Tibial nerve (tissue), 4 donors: ENCODE measurements around the gene HK3. TPM values are rescaled to one million over a fixed set of nuclear protein-coding genes. Genes with fewer than 3 reads are reported as not detected.

ENCODE experiments used
- DNase-seq, 2 donors: peaks; one replicate each; pipeline ENCODE4 v3.0.0-alpha.2; 2019; ENCODE audit warnings: low spot score in 2 of 2
- H3K27ac ChIP-seq, 4 donors: fragments of 200-600 bp; sonication (generic) in 3 of 4; one replicate each; pipeline ENCODE4 v1.5.1; 2017 to 2019; ENCODE audit warnings: mild to moderate bottlenecking in 1 of 4
- H3K27me3 ChIP-seq, 2 donors: fragments of 200-600 bp; sonication (generic) in 1 of 2; one replicate each; pipeline versions ENCODE4 v1.5.1 to v1.6.0; 2017 to 2019
- H3K36me3 ChIP-seq, 3 donors: fragments of 200-600 bp; sonication (generic); one replicate each; pipeline ENCODE4 v1.5.1; 2018 to 2019
- H3K4me1 ChIP-seq, 4 donors: fragments of 200-600 bp; sonication (generic) in 3 of 4; one replicate each; pipeline ENCODE4 v1.5.1; 2017 to 2019
- H3K4me3 ChIP-seq, 4 donors: fragments of 200-600 bp; sonication (generic) in 3 of 4; one replicate each; pipeline ENCODE4 v1.5.1; 2017 to 2019; ENCODE audit warnings: mild to moderate bottlenecking in 1 of 4, moderate library complexity in 1 of 4
- H3K9me3 ChIP-seq, 4 donors: fragments of 200-600 bp; sonication (generic) in 3 of 4; one replicate each; pipeline ENCODE4 v1.5.1; 2017 to 2019
- CTCF ChIP-seq, 5 experiments: fragments of 200-600 bp in 3 of 5; fragments of 450-650 bp in 2 of 5; sonication (generic) in 3 of 5; IDR thresholded peaks; one replicate each; pipeline ENCODE4 v1.5.1; 2016 to 2019; ENCODE audit warnings: antibody characterized with exemption in 5 of 5, mild to moderate bottlenecking in 3 of 5, moderate library complexity in 2 of 5
- EP300 ChIP-seq, 2 donors: sonication (generic); formaldehyde crosslinking; IDR thresholded peaks; one replicate each; pipeline ENCODE4 v1.6.1; 2017; ENCODE audit warnings: antibody characterized with exemption in 2 of 2, mild to moderate bottlenecking in 1 of 2
- POLR2A ChIP-seq, 2 donors: fragments of 450-650 bp; IDR thresholded peaks; one replicate each; pipeline ENCODE4 v1.6.1; 2017; ENCODE audit warnings: antibody characterized with exemption in 2 of 2, mild to moderate bottlenecking in 2 of 2, moderate library complexity in 2 of 2
- WGBS, 2 donors: methylation state at CpG; one replicate each; pipeline ENCODE4 v1.1.5; 2018; 5-methylcytosine and 5-hydroxymethylcytosine counted together
- total RNA-seq, 4 donors: library from RNA; depleted of rRNA; stranded (reverse); fragments of >200 nt; gene quantifications; one replicate each; pipeline ENCODE4 v1.1.0, GENCODE V29; 2016

The HK3 gene
- total RNA-seq, 4 donors from 2014 or later: 6.7 to 24.0 (median 15.0) TPM

- no peak overlapping the region for H3K27ac ChIP-seq
- no peaks in the 10 kb centered on the region for H3K9me3 ChIP-seq
- TF ChIP-seq POLR2A (IDR thresholded peaks at IDR 0.05) (no peak), EP300 (IDR thresholded peaks at IDR 0.05) (no peak), CTCF (IDR thresholded peaks at IDR 0.05) (no peak)
- no peak overlapping the region for H3K4me3 ChIP-seq
- no peaks in the 10 kb centered on the region for H3K4me1 ChIP-seq
- DNase-seq: no peak
- no peaks in the 10 kb centered on the region for H3K36me3 ChIP-seq
- peaks cover 0 to 61% of the 10 kb centered on the region in 2 donors for H3K27me3 ChIP-seq
- WGBS, 2 donors: 51 to 59% methylated on average over 6 of the region's 6 CpGs
Observed at GRCh38 chr5:176845392-176845713, 53.8 kb downstream of the HK3 start.

- no peaks in the 10 kb centered on the region for H3K36me3 ChIP-seq
- H3K9me3 ChIP-seq: no peaks in the 10 kb centered on the region
- no peak overlapping the region for H3K4me3 ChIP-seq
- H3K27me3 ChIP-seq: peaks cover 0 to 57% of the 10 kb centered on the region in 2 donors
- no peak overlapping the region for H3K27ac ChIP-seq
- no peaks in the 10 kb centered on the region for H3K4me1 ChIP-seq
- DNase-seq: no peak
- TF ChIP-seq EP300 (IDR thresholded peaks at IDR 0.05) (no peak), CTCF (IDR thresholded peaks at IDR 0.05) (no peak), POLR2A (IDR thresholded peaks at IDR 0.05) (no peak)
- WGBS, 2 donors: 47 to 48% methylated on average over 20 to 21 of the region's 21 CpGs
Observed at GRCh38 chr5:176844706-176845391, 54.3 kb downstream of the HK3 start.

- Histone ChIP-seq H3K9me3 (no peaks in the 10 kb centered on the region), H3K27ac (no peak overlapping the region), H3K36me3 (no peaks in the 10 kb centered on the region), H3K4me1 (no peaks in the 10 kb centered on the region), H3K27me3 (peaks cover 0 to 52% of the 10 kb centered on the region in 2 donors), H3K4me3 (no peak overlapping the region)
- no peak for DNase-seq
- 69 to 81% methylated on average over 10 of the region's 10 CpGs for WGBS, 2 donors
- no peak for TF ChIP-seq POLR2A (IDR thresholded peaks at IDR 0.05)
- TF ChIP-seq CTCF (IDR thresholded peaks at IDR 0.05): no peak
- TF ChIP-seq EP300 (IDR thresholded peaks at IDR 0.05): no peak
Observed at GRCh38 chr5:176844281-176844680, 54.9 kb downstream of the HK3 start.

- Histone ChIP-seq H3K4me3 (no peak overlapping the region), H3K36me3 (no peaks in the 10 kb centered on the region), H3K9me3 (no peaks in the 10 kb centered on the region), H3K27ac (no peak overlapping the region), H3K4me1 (no peaks in the 10 kb centered on the region), H3K27me3 (peaks cover 0 to 51% of the 10 kb centered on the region in 2 donors)
- WGBS, 2 donors: 27 to 32% methylated on average over 17 to 21 of the region's 21 CpGs
- TF ChIP-seq CTCF (IDR thresholded peaks at IDR 0.05): no peak
- TF ChIP-seq POLR2A (IDR thresholded peaks at IDR 0.05): no peak
- TF ChIP-seq EP300 (IDR thresholded peaks at IDR 0.05): no peak
- DNase-seq: no peak
Observed at GRCh38 chr5:176843673-176844072, 55.5 kb downstream of the HK3 start.

- 20 to 30% methylated on average over 11 to 16 of the region's 16 CpGs for WGBS, 2 donors
- H3K4me1 ChIP-seq: no peaks in the 10 kb centered on the region
- DNase-seq: peak; percentile 43 to 75
- H3K36me3 ChIP-seq: no peaks in the 10 kb centered on the region
- peaks cover 0 to 25% of the 10 kb centered on the region in 2 donors for H3K27me3 ChIP-seq
- no peak for TF ChIP-seq EP300 (IDR thresholded peaks at IDR 0.05)
- TF ChIP-seq POLR2A (IDR thresholded peaks at IDR 0.05): no peak
- TF ChIP-seq CTCF (IDR thresholded peaks at IDR 0.05): no peak
- H3K4me3 ChIP-seq: no peak overlapping the region
- no peaks in the 10 kb centered on the region for H3K9me3 ChIP-seq
- H3K27ac ChIP-seq: no peak overlapping the region
Observed at GRCh38 chr5:176837707-176838115, 61.4 kb downstream of the HK3 start.
